NB4 (cell line): ENCODE data around the gene FAM181A.

Source experiments
- CTCF ChIP-seq: IDR thresholded peaks from one replicate; pipeline ENCODE4 v1.5.1; 2012; ENCODE audit warnings: low read depth, low read length
- MAX ChIP-seq: IDR thresholded peaks from 2 replicates; pipeline ENCODE4 v1.6.1; 2011; ENCODE audit warnings: low read depth, low read length
- MYC ChIP-seq: IDR thresholded peaks from 2 replicates; pipeline ENCODE4 v1.6.1; 2011; ENCODE audit warnings: low read depth, low read length
- POLR2A ChIP-seq: IDR thresholded peaks from 2 replicates; pipeline ENCODE4 v1.6.1; 2011; ENCODE audit warnings: mild to moderate bottlenecking; ENCODE audit not compliant: insufficient read length; ENCODE audit errors: extremely low read depth

- TF ChIP-seq CTCF (no peak), MYC (no peak), POLR2A (no peak), MAX (no peak)
Observed at GRCh38 chr14:93929657-93930056, 2.5 kb downstream of the FAM181A start.
